Measurements from ENCODE around the gene SAMD1. TPM values are rescaled to one million over a fixed set of nuclear protein-coding genes. Genes with fewer than 3 reads are reported as not detected.
"Not testable (repeated sequence)": the region's sequence is repeated elsewhere in the genome, so short reads cannot be mapped to it uniquely, and the experiment has no call there.

Gene SAMD1
- total RNA-seq, 2 donors from 2014 or later: 52.9 to 91.3 TPM

DNA sequence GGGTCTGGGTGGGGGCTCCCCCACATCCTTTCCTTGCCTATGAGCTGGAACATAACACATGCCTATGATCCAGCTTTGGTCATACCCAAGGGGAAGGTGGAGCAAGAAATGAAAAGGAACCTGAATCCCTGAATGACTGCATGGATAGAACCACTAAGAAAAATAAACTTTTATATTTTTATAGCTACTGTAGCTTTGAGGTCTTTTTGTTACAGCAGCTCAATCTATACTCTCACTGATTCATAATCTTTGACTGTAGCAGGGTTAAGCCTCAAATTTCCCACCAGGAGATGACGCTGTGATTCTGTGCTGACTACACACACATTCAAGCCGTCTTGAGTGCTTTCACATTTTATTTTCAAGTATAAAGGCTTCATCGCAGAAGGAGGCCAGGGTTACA, 37.5 kb downstream of the SAMD1 start:
- Histone ChIP-seq H3K4me3 (no peak overlapping the region), H3K9ac (ENCODE audit: low read depth in 2 of 2, low read length in 2 of 2) (no peak overlapping the region), H3K4me1 (peaks cover 3% of the 10 kb centered on the region), H3K27ac (no peak overlapping the region), H3K36me3 (no peaks in the 10 kb centered on the region), H3K27me3 (no peaks in the 10 kb centered on the region), H3K9me3 (no peaks in the 10 kb centered on the region)
- DNase-seq: no peak
- no peak for TF ChIP-seq CTCF (IDR thresholded peaks at IDR 0.05)
- intact Hi-C loops (cut with DNase I): no loop called here

DNA sequence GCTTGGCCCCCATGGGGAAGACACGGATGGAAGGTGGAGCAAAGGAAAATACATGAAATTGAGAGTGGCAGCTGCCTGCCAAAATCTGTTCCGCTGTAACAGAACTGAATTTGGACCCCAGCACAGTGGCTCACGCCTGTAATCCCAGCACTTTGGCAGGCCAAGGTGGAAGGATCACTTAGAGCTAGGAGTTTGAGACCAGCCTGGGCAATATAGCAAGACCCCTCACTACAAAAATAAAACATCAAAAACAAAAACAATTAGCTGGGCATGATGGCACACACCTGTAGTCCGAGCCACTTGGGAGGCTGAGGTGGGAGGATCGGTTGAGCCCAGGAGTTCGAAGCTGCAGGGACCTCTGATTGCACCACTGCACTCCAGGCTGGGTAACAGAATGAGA, 38.1 kb downstream of the SAMD1 start:
- TF ChIP-seq CTCF (IDR thresholded peaks at IDR 0.05): no peak
- Histone ChIP-seq H3K9me3 (no peaks in the 10 kb centered on the region), H3K4me3 (no peak overlapping the region), H3K9ac (ENCODE audit: low read depth in 2 of 2, low read length in 2 of 2) (no peak overlapping the region), H3K4me1 (no peaks in the 10 kb centered on the region), H3K36me3 (no peaks in the 10 kb centered on the region), H3K27me3 (no peaks in the 10 kb centered on the region), H3K27ac (no peak overlapping the region)
- DNase-seq: no peak
- intact Hi-C loops (cut with DNase I): no loop called here

DNA sequence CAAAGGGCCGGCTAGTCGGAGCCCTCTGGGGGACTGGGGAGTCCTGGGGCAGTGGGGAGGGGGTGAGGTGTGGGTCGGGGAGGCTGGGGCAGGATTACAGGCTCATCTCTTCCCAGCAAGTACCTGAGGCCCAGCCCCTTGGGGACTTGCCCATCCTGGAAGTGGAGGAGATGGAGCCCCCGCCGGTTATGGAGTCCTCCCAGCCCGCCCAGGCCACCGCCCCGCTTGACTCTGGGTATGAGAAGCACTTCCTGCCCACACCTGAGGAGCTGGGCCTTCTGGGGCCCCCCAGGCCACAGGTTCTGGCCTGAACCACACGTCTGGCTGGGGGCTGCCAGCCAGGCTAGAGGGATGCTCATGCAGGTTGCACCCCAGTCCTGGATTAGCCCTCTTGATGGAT, 38.6 kb downstream of the SAMD1 start:
- Histone ChIP-seq H3K9ac (ENCODE audit: low read depth in 2 of 2, low read length in 2 of 2) (no peak overlapping the region), H3K27me3 (no peaks in the 10 kb centered on the region), H3K9me3 (no peaks in the 10 kb centered on the region), H3K4me1 (no peaks in the 10 kb centered on the region), H3K4me3 (no peak overlapping the region), H3K36me3 (no peaks in the 10 kb centered on the region), H3K27ac (no peak overlapping the region)
- TF ChIP-seq CTCF (IDR thresholded peaks at IDR 0.05): no peak
- intact Hi-C loops (cut with DNase I): no loop called here
- DNase-seq: no peak

DNA sequence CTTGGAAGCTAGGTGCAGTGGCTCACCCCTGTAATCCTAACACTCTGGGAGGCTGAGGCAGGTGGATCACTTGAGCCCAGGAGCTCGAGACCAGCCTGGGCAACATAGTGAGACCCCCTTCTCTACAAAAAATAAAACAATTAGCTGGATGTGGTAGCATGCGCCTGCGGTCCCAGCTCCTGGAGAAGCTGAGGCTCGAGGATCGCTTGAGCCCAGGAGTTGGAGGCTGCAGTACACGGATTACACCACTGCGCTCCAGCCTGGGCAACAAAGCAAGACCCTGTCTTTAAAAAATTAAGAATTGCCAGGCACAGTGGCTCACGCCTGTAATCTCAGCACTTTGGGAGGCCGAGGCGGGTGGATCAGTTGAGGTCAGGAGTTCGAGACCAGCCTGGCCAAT, 39.6 kb downstream of the SAMD1 start:
- intact Hi-C loops (cut with DNase I); H3K9ac ChIP-seq (ENCODE audit: low read depth in 2 of 2, low read length in 2 of 2); H3K27me3 ChIP-seq: not testable (repeated sequence)

GRCh38 chr19:14050512-14050911, 40.0 kb downstream of the SAMD1 start:
- no peak overlapping the region for H3K9ac ChIP-seq (ENCODE audit: low read depth in 2 of 2, low read length in 2 of 2)
- intact Hi-C loops (cut with DNase I): no loop called here

More for the DNA sequence above, 39.6 kb downstream of the SAMD1 start:
- H3K4me3 ChIP-seq, H3K4me1 ChIP-seq, H3K27ac ChIP-seq, H3K36me3 ChIP-seq, H3K9me3 ChIP-seq, DNase-seq: not testable (repeated sequence)

More at GRCh38 chr19:14050512-14050911, 40.0 kb downstream of the SAMD1 start:
- Histone ChIP-seq H3K4me3 (no peak overlapping the region), H3K27ac (no peak overlapping the region), H3K27me3 (no peaks in the 10 kb centered on the region), H3K9me3 (no peaks in the 10 kb centered on the region), H3K4me1 (no peaks in the 10 kb centered on the region), H3K36me3 (no peaks in the 10 kb centered on the region)
- no peak for TF ChIP-seq CTCF (IDR thresholded peaks at IDR 0.05)
- no peak for DNase-seq
